Transverse colon (tissue), 4 donors: Measurements from ENCODE around the gene LIMK1. TPM values are rescaled to one million over a fixed set of nuclear protein-coding genes. Genes with fewer than 3 reads are reported as not detected.

Experiments used
- DNase-seq: peaks from one replicate; pipeline ENCODE4 v3.0.0-alpha.2; 2019
- H3K27ac ChIP-seq, 4 donors: fragments of 200-600 bp; sonication (generic); 2 replicates each; pipeline ENCODE4 v1.5.1; 2016 to 2018; ENCODE audit warnings: inconsistent platforms in 4 of 4
- H3K27me3 ChIP-seq: fragments of 200-600 bp; sonication (generic); 2 replicates; pipeline ENCODE4 v1.5.1; 2017; ENCODE audit warnings: inconsistent platforms
- H3K36me3 ChIP-seq, 4 donors: fragments of 200-600 bp; sonication (generic); 2 replicates each; pipeline ENCODE4 v1.5.1; 2017 to 2019; ENCODE audit warnings: inconsistent platforms in 4 of 4
- H3K4me1 ChIP-seq, 4 donors: fragments of 200-600 bp; sonication (generic); 2 replicates each; pipeline ENCODE4 v1.5.1; 2017 to 2020; ENCODE audit warnings: inconsistent platforms in 4 of 4
- H3K4me3 ChIP-seq, 4 donors: fragments of 200-600 bp; sonication (generic); 1 replicate in 1 of 4; 2 replicates in 3 of 4; pipeline versions ENCODE4 v1.5.1 to v1.6.1; 2017 to 2019; ENCODE audit warnings: inconsistent platforms in 4 of 4
- H3K9me3 ChIP-seq, 2 donors: fragments of 200-600 bp; sonication (generic); 2 replicates each; pipeline ENCODE4 v1.5.1; 2017 to 2019; ENCODE audit warnings: inconsistent platforms in 2 of 2
- EP300 ChIP-seq: sonication (generic); formaldehyde crosslinking; IDR thresholded peaks from one replicate; pipeline ENCODE4 v1.6.1; 2017; ENCODE audit warnings: antibody characterized with exemption, low read depth
- POLR2A ChIP-seq: fragments of 450-650 bp; IDR thresholded peaks from one replicate; pipeline ENCODE4 v1.6.1; 2016; ENCODE audit warnings: antibody characterized with exemption, mild to moderate bottlenecking, moderate library complexity
- POLR2AphosphoS5 ChIP-seq, 3 donors: sonication (generic); formaldehyde crosslinking; IDR thresholded peaks; one replicate each; pipeline ENCODE4 v1.6.1; 2016; ENCODE audit warnings: antibody characterized with exemption in 3 of 3
- WGBS, 2 donors: methylation state at CpG; one replicate each; pipeline ENCODE4 v1.1.5; 2018; ENCODE audit warnings: low coverage in 1 of 2; 5-methylcytosine and 5-hydroxymethylcytosine counted together
- in situ Hi-C, 4 donors: fragments of 200-750 bp; cut with MboI; loops; one replicate each; pipeline versions ENCODE4 v1.15.0 to v1.15.1; 2017; ENCODE audit warnings: low sequenced_read_pairs in 3 of 4, low pct_ligation_motif_present in 1 of 4, low pct_unique_long_range_greater_than_20kb in 1 of 4
- intact Hi-C: fragments of 100-400 bp; cut with DNase I; formaldehyde crosslinking; loops from one replicate; pipeline ENCODE4 v1.15.1; 2023; ENCODE audit warnings: low total_unique reads
- total RNA-seq, 4 donors: library from RNA; depleted of rRNA; stranded (reverse); fragments of >200 nt; gene quantifications; one replicate each; pipeline ENCODE4 v1.1.0, GENCODE V29; 2016
- TF ChIP-seq, protein P1 (sequence below), 5 experiments: fragments of 200-600 bp in 3 of 5; fragments of 450-650 bp in 2 of 5; sonication (generic) in 3 of 5; IDR thresholded peaks; 1 replicate in 2 of 5; 2 replicates in 3 of 5; pipeline ENCODE4 v1.5.1; 2016 to 2017; ENCODE audit warnings: antibody characterized with exemption in 5 of 5, inconsistent platforms in 3 of 5, mild to moderate bottlenecking in 2 of 5, moderate library complexity in 1 of 5

The LIMK1 gene
- total RNA-seq, 4 donors from 2014 or later = 13.4 to 44.2 (median 27.1) TPM

DNA sequence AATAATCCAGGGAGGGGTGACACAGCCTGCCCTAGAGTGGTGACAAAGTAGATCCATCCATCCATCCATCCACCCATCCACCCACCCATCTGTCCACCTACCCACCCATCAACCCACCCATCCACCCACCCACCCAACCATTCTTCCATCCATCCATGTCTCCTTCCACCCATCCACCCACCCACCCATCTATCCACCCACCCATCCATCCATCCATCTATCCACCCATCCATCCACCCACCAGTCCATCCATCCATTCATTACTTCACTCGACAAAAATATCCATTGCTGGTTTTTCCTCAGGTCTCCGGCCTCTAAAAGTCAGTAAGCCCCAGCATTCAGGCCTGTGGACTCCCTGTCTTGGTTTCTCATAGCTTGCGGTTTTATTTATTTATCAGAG, 12.5 kb upstream of the LIMK1 start:
- in situ Hi-C loops = loop anchor here (5.0 to 25.0 kb wide), 6 partner anchors 109 to 341 kb away; no protein-coding TSS in a partner anchor
- no peaks in the 10 kb centered on the region for H3K4me1 ChIP-seq
- WGBS, 2 donors = 92 to 100% methylated on average over 2 to 3 of the region's 3 CpGs
- H3K27me3 ChIP-seq = no peaks in the 10 kb centered on the region
- no peaks in the 10 kb centered on the region for H3K36me3 ChIP-seq
- H3K27ac ChIP-seq = no peak overlapping the region
- no peak for TF ChIP-seq POLR2A
- no peak for TF ChIP-seq POLR2AphosphoS5 (IDR thresholded peaks at IDR 0.05)
- no peak for TF ChIP-seq EP300
- TF ChIP-seq, protein P1, sequence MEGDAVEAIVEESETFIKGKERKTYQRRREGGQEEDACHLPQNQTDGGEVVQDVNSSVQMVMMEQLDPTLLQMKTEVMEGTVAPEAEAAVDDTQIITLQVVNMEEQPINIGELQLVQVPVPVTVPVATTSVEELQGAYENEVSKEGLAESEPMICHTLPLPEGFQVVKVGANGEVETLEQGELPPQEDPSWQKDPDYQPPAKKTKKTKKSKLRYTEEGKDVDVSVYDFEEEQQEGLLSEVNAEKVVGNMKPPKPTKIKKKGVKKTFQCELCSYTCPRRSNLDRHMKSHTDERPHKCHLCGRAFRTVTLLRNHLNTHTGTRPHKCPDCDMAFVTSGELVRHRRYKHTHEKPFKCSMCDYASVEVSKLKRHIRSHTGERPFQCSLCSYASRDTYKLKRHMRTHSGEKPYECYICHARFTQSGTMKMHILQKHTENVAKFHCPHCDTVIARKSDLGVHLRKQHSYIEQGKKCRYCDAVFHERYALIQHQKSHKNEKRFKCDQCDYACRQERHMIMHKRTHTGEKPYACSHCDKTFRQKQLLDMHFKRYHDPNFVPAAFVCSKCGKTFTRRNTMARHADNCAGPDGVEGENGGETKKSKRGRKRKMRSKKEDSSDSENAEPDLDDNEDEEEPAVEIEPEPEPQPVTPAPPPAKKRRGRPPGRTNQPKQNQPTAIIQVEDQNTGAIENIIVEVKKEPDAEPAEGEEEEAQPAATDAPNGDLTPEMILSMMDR (IDR thresholded peaks at IDR 0.05) = no peak
- no peak overlapping the region for H3K4me3 ChIP-seq
- DNase-seq = no peak
- intact Hi-C loops = no loop called here
- H3K9me3 ChIP-seq = no peaks in the 10 kb centered on the region

GRCh38 chr7:74074770-74075169, 8.8 kb upstream of the LIMK1 start:
- no peaks in the 10 kb centered on the region for H3K27me3 ChIP-seq
- no peak overlapping the region for H3K27ac ChIP-seq
- H3K36me3 ChIP-seq = no peaks in the 10 kb centered on the region
- no peak overlapping the region for H3K4me3 ChIP-seq
- intact Hi-C loops (no loop called here), in situ Hi-C loops (loop anchor here (5.0 to 25.0 kb wide), 6 partner anchors 112 to 338 kb away; no protein-coding TSS in a partner anchor)
- H3K9me3 ChIP-seq = no peaks in the 10 kb centered on the region
- H3K4me1 ChIP-seq = no peaks in the 10 kb centered on the region
- DNase-seq = no peak
- TF ChIP-seq POLR2AphosphoS5 (IDR thresholded peaks at IDR 0.05) (no peak), POLR2A (no peak), EP300 (no peak)
- TF ChIP-seq, protein P1 (IDR thresholded peaks at IDR 0.05) = no peak
- WGBS, 2 donors = 80 to 91% methylated on average over 1 of the region's 1 CpG

DNA sequence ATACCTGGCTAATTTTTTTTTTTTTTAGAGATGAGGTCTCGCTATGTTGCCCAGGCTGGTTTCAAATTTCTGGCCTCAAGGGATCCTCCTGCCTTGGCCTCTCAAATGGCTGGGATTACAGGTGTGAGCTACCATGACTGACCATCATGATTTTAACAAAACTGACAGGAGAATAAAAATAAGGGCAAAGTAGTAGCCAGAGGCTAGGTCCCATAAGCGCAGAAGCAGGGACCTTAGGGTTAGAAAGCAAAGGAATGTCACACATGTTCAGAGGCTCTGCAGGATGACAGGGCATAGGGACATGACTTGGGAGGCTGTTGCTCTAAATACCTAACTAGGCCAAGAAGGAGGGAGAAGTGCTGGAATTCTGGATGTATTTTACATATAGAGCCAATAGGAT, 5.1 kb upstream of the LIMK1 start:
- intact Hi-C loops (no loop called here), in situ Hi-C loops (loop anchor here in 2 of 4 donors (10.0 to 25.0 kb wide), 2 partner anchors 109 to 326 kb away; no protein-coding TSS in a partner anchor)
- H3K4me3 ChIP-seq = no peak overlapping the region
- H3K4me1 ChIP-seq = peaks cover 3 to 6% (median 5%) of the 10 kb centered on the region in 4 donors
- H3K36me3 ChIP-seq = no peaks in the 10 kb centered on the region
- no peaks in the 10 kb centered on the region for H3K9me3 ChIP-seq
- no peaks in the 10 kb centered on the region for H3K27me3 ChIP-seq
- TF ChIP-seq EP300 = no peak
- no peak for TF ChIP-seq POLR2AphosphoS5 (IDR thresholded peaks at IDR 0.05)
- TF ChIP-seq, protein P1 (IDR thresholded peaks at IDR 0.05) = no peak
- no peak for TF ChIP-seq POLR2A
- no peak overlapping the region for H3K27ac ChIP-seq
- 100% methylated on average over 1 to 2 of the region's 2 CpGs for WGBS, 2 donors
- DNase-seq = no peak

- peaks cover 11 to 19% (median 16%) of the 10 kb centered on the region in 4 donors for H3K4me1 ChIP-seq
- no peaks in the 10 kb centered on the region for H3K9me3 ChIP-seq
- H3K27ac ChIP-seq = peak overlapping the region in 1 of 4 donors; percentile 18
- TF ChIP-seq POLR2AphosphoS5 (IDR thresholded peaks at IDR 0.05) = no peak
- TF ChIP-seq POLR2A = no peak
- TF ChIP-seq, protein P1 (IDR thresholded peaks at IDR 0.05) = no peak
- TF ChIP-seq EP300 = no peak
- in situ Hi-C loops (loop anchor here in 1 of 4 donors (25.0 kb wide), 1 partner anchor 105 kb away; no protein-coding TSS in a partner anchor), intact Hi-C loops (no loop called here)
- no peak overlapping the region for H3K4me3 ChIP-seq
- no peaks in the 10 kb centered on the region for H3K27me3 ChIP-seq
- no peak for DNase-seq
- no peaks in the 10 kb centered on the region for H3K36me3 ChIP-seq
- 88% methylated on average over 9 of the region's 9 CpGs; no CpG with 5 or more reads in 1 of the 2 donors for WGBS, 2 donors
These were observed 861 bp upstream of the LIMK1 start for GRCh38 chr7:74082770-74083116.
